NCI-H82 (cell line): Measurements from ENCODE around the gene CMIP.

Experiments
- DNase-seq: peaks from one replicate; lab custom pipeline; 2025; lab: John Stamatoyannopoulos, UW

Gene CMIP

DNA sequence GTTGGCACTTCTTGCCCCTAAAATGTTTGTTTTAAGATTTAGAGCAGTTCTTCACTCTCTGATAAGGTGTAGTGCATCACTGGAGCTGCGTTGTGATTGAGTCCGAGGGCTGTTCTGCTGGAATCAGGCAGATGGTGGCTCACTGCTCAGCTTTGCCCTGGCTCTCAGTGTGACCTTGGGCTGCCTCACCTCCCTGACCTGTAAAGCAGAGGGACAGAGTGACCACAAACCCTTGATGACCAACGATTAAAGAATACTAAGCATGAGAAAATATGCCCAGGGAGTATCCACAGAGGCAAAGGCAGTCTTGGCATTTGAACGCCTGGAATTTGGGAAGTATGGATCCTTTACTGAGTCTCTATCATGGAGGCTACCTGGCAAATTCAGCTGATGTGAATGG lies 18.1 kb downstream of the CMIP start:
- no peak for DNase-seq

DNA sequence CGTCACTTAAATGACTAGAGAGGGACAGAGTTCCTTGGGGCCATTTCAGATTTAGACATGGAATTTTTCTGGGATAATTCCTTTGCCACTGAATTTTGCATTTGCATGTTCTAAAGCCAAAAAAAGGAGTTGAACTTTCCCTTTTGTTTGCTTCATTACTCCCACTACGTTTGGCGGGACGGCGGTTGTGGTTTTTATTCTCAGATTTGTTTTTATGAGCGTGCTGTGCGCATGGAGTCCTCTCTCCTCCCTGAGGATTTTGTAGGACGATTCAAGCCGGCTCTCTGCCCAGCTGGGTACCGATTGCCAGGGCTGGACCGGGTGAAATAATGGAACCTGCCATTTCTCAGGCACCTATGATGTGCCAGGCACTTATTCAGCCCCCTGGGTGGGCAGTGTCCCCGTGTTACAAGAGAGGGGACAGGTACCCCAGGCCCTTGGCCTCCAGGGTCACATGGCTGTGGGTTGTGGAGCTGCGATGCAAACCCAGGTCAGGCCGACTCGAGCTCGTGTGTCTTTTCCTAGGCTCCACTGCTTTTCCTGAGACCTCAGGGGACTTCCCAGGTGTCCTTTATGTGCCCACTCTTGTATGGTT lies 18.8 kb downstream of the CMIP start:
- no peak for DNase-seq

DNA sequence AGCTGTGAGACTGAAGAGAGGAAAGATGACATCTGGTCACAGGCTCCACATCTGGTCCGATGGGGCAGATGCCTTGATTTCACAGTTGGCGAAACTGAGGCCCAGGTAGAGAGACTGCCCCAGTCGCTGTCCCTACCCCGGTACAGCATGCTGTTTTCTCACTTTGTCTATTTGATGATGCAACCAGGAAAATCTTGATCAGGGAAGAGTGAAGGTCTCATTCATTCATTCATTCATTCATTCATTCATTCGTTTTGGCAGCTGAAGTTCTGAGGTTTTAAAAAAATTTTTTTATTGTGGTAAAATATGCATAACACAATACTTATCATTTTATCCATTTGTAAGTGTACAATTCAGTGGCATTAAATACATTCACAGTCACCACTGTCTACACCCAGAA lies 19.7 kb downstream of the CMIP start:
- DNase-seq, result no peak

GRCh38 chr16:81465375-81465943 lies 20.9 kb downstream of the CMIP start:
- DNase-seq, result no peak

GRCh38 chr16:81466356-81466980 lies 21.9 kb downstream of the CMIP start:
- DNase-seq, result no peak

- no peak for DNase-seq
Measured at GRCh38 chr16:81467072-81467471, 22.5 kb downstream of the CMIP start.

DNA sequence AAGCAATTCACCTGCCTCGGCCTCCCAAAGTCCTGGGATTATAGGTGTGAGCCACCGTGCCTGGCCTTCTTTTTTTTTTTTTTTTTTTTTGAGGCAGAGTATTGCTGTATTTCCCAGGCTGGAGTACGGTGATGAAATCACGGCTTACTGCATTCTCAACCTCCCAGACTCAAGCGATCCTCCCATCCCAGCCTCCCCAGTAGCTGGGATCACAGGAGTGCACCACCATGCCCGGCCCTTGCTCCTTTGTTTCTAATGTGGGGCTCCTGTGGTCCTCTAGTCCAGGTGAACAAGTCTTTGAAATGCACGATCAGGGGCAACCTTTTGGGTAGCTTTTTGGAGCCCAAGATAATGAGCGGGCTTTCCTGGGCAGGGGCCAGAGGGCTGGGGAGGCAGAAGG lies 23.2 kb downstream of the CMIP start:
- DNase-seq, result no peak

DNA sequence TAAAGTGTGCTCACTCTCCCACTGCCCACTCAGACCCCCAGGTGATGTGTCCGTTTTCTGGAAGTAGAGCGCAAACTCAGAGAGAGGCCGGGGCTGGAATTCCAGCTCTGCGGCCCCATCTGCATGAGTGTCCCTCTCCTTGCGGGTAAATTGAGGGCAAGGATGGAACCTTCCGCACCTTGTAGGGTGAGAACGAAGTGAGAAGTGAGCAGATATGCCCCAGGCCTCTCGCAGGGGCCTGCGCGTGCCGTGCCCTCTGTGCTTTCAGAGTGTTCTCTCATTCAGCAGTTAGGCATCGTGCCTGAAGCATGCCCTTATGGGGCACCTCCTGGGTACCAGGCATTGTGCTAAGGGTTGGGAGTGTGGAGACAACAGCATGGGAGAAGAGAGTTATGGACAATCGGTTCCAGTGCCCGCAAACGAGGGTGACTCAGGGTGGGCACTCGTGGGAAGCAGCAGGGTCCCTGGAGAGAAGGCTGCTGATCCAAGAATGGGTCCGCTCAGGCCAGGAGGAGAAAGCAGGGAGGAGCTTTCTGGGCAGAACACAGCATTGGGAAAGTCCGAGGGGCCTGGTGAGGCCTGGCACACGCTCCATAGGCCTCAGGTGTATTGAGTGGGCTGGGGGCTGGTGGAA lies 23.8 kb downstream of the CMIP start:
- no peak for DNase-seq

DNA sequence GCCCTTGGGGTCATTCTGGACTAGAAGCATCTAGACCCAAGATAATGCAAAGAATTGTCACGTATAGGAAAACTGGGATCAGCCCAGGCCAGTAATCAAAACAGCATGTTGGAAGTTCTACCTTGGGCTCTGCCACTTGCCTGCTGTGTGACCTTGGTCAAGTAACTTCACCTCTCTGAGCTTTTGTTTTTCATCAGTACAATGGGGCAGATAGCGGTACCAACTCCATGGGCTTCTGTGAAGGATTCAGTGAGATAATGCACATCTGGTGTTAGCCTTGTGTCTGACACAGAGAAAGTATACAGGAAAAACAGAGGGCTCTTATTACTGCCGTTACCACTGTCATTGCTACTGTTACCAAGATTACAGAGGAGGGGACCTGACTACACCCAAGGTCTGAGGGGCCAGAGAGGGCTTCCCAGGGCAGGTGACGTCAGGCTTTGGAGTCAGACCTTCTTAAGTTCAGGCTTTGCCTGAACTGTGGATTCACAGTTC lies 24.6 kb downstream of the CMIP start:
- no peak for DNase-seq

DNA sequence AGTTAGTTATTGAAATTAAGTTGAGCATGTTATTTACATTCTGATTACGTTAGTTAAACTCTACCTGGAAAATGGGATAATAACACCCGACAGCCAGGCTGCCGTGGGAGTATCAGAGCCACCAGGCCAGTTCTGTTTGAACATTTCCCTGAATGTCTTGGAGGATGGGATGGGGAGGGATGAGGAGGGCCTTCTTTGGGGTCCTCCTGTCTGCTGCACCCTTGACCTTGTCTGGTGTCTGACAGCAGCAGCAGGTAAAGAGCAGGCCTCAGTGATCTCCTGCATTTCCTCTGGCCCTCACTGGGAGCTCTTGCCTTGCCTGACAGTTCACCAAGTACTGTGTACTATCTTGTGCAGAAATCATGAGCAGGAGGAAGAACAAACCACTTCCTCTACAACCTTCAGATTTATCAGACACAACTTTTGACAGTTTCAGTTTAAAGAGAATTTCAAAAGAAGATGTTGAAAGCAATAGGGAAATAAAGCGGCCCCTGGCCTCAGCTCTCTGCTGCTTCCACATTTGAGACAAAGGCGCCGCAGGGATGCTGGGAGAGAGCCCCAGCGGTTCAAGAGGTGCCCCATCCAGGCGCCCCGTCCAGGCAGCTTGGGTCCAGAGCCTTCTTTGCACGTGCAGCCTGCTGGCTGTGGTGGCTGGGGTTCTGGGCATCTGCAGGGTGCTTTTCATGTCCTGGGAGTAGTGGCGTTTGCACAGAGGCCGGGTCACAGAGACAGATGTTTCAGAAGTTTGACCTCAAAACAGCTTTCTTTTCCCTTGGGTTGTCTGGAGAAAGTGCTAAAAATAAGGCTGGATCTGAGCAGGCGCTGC lies 25.3 kb downstream of the CMIP start:
- DNase-seq, result no peak

- no peak for DNase-seq
Measured at GRCh38 chr16:81470796-81471636, 26.4 kb downstream of the CMIP start.

DNA sequence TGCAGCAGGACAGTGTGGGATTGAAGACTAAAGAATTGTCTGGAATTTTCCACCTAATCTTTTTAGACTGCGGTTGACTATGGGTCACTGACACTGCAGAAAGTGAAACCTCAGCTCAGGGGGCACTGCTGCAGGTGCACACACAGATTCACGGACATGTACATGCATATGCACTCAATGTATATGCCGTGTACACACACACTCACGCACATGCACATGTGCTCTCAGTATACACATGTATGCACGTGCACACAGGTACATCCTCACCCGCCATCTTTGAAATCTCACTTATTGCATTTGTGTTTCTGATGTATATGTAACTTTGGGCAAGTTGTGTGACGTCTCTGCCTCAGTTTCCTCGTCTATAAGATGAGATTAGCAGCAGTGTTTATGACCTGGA lies 27.3 kb downstream of the CMIP start:
- no peak for DNase-seq

GRCh38 chr16:81472391-81472790 lies 27.8 kb downstream of the CMIP start:
- no peak for DNase-seq

- DNase-seq, result no peak
Measured at GRCh38 chr16:81473066-81473488, 28.5 kb downstream of the CMIP start.

DNA sequence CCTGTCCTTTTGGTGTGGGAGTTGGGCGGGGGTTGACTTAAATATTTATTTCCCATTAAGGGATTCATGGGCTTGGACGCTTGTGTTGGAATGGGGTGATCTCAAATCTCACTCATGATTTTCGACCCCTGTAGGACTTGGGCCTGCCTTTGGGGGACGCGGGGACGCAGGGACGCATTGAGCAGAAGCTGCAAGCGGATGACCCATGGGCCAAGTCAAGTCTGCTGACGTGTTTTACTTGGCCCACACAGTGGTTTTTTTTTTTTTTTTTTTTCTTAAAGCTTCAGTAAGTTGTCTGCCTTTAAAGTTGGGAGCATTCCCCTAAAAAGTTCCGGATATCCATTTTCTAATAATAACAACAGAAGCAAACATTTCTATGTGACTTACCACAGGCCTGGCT lies 28.9 kb downstream of the CMIP start:
- DNase-seq, result no peak

DNA sequence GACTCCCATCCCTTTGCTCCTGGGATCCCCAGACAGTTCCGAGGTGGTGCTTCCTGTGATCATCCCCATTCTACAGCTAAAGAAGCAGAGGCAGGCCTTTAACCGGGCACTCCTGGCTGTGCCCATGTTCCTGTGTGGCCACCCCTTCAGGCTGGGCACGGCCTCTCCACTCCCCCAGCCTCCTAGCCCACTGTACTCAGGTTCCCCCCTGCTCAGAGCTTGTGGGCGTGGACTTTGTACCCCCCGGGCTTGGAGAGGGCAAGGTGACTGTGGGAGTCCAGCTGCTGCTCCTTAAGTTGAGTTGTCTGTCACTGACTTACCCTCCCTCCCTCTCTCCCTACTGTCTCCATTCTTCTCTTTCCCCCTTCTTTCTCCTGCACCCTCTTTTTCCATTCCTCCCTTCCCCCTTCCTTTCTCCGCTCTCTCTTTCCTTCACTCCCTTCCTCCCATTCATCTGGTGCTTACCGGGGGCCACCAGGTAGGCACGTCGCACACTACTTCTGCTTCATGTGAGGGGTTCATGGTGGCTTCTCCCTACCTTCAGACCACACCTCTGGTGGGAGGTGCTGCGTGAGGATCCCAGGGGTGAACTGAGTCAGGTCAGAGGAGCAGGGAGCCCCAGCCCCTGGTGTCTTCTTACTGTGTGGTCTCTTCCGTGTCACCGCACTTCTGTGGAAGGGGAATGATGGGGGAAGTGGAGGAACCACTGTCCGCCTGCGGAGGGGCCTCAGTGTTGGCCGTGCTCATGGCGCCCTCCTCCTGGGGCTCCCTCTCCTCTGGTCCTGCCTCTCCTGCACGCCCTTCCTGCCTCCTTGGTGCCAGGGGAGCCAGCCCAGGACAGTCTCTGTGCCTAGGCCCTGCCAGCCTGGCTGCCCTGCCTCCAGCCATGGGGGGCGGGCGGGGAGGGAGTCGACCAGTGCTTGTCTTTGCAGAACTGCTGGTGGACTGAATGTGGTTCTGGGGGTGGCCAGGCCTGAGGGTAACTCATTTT lies 29.7 kb downstream of the CMIP start:
- DNase-seq, result no peak

DNA sequence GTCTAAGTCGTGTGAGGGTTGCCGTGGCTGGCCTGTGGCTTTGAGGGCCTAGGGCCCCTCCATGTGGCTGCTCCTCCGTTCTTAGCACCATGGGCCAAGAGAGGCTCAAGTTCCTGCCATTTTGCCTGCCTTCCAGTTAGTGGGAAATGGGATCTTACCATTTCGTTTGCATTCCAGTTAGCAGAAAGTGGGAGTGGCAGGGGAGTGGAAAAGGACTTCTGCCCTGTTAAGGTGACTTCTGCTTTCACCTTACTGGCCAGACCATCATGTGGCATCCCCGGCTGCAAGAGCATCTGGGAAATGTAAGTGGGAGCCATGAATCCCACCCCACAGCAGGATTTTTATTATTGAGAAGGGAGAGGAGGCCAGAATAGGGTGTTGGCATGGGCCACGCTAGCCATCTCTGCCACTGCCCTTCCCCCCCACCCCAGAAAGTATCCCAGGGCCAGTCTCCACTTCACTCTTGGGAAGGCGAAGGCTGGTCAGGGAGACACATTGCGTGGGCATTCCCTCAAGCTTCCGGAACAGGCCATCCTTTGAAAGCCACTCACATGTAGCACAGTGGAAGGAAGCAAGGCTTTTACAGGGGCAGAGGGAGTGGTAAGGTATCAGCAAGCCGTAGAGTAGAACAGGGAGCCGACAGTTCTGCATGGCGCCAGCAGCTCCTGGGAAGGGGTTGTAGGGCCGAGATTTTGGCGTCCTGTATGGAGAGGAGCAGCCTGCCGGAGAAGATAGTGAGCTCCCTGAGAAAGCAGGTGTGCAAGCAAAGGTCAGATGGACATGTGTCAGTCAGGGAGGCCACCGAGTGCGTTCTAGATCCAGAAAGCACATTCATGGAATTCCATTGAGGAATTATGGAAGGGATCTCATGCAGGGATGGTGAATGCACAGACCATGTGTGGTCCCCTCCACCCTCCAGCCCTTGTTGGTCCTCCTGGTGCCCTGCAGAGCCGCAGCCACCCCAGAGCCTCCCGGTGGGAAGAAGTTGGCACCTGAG lies 33.4 kb downstream of the CMIP start:
- no peak for DNase-seq

GRCh38 chr16:81478876-81479511 lies 34.4 kb downstream of the CMIP start:
- no peak for DNase-seq
